Mucosa of descending colon (tissue), 3 donors: ENCODE measurements around the gene STX18. TPM values are rescaled to one million over a fixed set of nuclear protein-coding genes. Genes with fewer than 3 reads are reported as not detected.

Experiments used
- ATAC-seq: fragments of 200-7000 bp; cut with Tn5 transposase; one replicate; pipeline ENCODE4 v1.9.1; 2020; ENCODE audit warnings: mild to moderate bottlenecking, moderate library complexity
- DNase-seq, 3 donors: peaks; one replicate each; pipeline ENCODE4 v3.0.0-alpha.2; 2020
- H3K36me3 ChIP-seq: fragments of 200-600 bp; one replicate; pipeline ENCODE4 v1.8.0; 2021; ENCODE audit warnings: low read depth, mild to moderate bottlenecking
- H3K4me1 ChIP-seq: fragments of 200-600 bp; one replicate; pipeline ENCODE4 v1.8.0; 2021; ENCODE audit warnings: low read depth, mild to moderate bottlenecking
- H3K4me3 ChIP-seq: fragments of 200-600 bp; one replicate; pipeline ENCODE4 v1.8.0; 2021; ENCODE audit warnings: mild to moderate bottlenecking
- H3K9me3 ChIP-seq: fragments of 200-600 bp; one replicate; pipeline ENCODE4 v1.8.0; 2021; ENCODE audit warnings: mild to moderate bottlenecking
- CTCF ChIP-seq: fragments of 200-600 bp; IDR thresholded peaks from one replicate; pipeline ENCODE4 v1.8.0; 2022; ENCODE audit warnings: antibody characterized with exemption, mild to moderate bottlenecking
- intact Hi-C, 2 donors: fragments of 100-400 bp; cut with DNase I in 1 of 2; cut with micrococcal nuclease in 1 of 2; formaldehyde crosslinking; loops; one replicate each; pipeline versions ENCODE4 v1.11.0 to v1.11.1; 2022; cut with DNase I, micrococcal nuclease
- total RNA-seq, 3 donors: library from RNA; stranded (reverse); fragmentation: NEBNext Ultra II Directional in 2 of 3; extraction: Animal tissue kit (Norgen Biotek cat#: 25700) in 2 of 3; gene quantifications; one replicate each; pipeline versions ENCODE4 v1.2.1 to v1.2.4, GENCODE V29; 2021 to 2023
- donor health status: DM: no; HTN: no; CAD: no; lungs with moderate emphysema.
- donor health status: DM: no; HTN: no; CAD: no.
- donor health status: DM: no; HTN: yes; CAD: no.

Gene STX18
- total RNA-seq, 3 donors from 2014 or later = 33.1 to 43.3 (median 36.3) TPM

- DNase-seq = no peak
- TF ChIP-seq CTCF = no peak
- ATAC-seq = no peak
- H3K4me1 ChIP-seq = peaks cover 3% of the 10 kb centered on the region
- no peaks in the 10 kb centered on the region for H3K9me3 ChIP-seq
- intact Hi-C loops = no loop called here
- no peaks in the 10 kb centered on the region for H3K36me3 ChIP-seq
- H3K4me3 ChIP-seq = no peak overlapping the region
These were observed 7.2 kb downstream of the STX18 start for GRCh38 chr4:4534515-4535145.

GRCh38 chr4:4533461-4534169, 8.2 kb downstream of the STX18 start:
- Histone ChIP-seq H3K4me1 (no peaks in the 10 kb centered on the region), H3K4me3 (no peak overlapping the region), H3K36me3 (no peaks in the 10 kb centered on the region), H3K9me3 (no peaks in the 10 kb centered on the region)
- DNase-seq (no peak), ATAC-seq (no peak)
- intact Hi-C loops = no loop called here
- no peak for TF ChIP-seq CTCF

GRCh38 chr4:4532371-4533154, 9.3 kb downstream of the STX18 start:
- H3K4me1 ChIP-seq = no peaks in the 10 kb centered on the region
- no peak for TF ChIP-seq CTCF
- H3K36me3 ChIP-seq = no peaks in the 10 kb centered on the region
- no peak overlapping the region for H3K4me3 ChIP-seq
- no peaks in the 10 kb centered on the region for H3K9me3 ChIP-seq
- DNase-seq (no peak), ATAC-seq (no peak)
- intact Hi-C loops = no loop called here

GRCh38 chr4:4529392-4529791, 12.5 kb downstream of the STX18 start:
- ATAC-seq = no peak
- intact Hi-C loops = no loop called here

GRCh38 chr4:4526401-4526800, 15.4 kb downstream of the STX18 start:
- no peak for TF ChIP-seq CTCF
- intact Hi-C loops = no loop called here
- Histone ChIP-seq H3K36me3 (no peaks in the 10 kb centered on the region), H3K9me3 (no peaks in the 10 kb centered on the region), H3K4me1 (no peaks in the 10 kb centered on the region), H3K4me3 (no peak overlapping the region)
- no peak for ATAC-seq
- DNase-seq = no peak

More at GRCh38 chr4:4529392-4529791, 12.5 kb downstream of the STX18 start:
- DNase-seq = no peak
- H3K4me1 ChIP-seq = no peaks in the 10 kb centered on the region
- TF ChIP-seq CTCF = no peak
- H3K4me3 ChIP-seq = no peak overlapping the region
- no peaks in the 10 kb centered on the region for H3K36me3 ChIP-seq
- no peaks in the 10 kb centered on the region for H3K9me3 ChIP-seq
